COLO668 (cell line): ENCODE data around the gene TBX2.

ENCODE experiments used
- DNase-seq: peaks from one replicate; lab custom pipeline; 2025; ENCODE audit not compliant: unreplicated experiment; lab: John Stamatoyannopoulos, UW

The TBX2 gene

DNA sequence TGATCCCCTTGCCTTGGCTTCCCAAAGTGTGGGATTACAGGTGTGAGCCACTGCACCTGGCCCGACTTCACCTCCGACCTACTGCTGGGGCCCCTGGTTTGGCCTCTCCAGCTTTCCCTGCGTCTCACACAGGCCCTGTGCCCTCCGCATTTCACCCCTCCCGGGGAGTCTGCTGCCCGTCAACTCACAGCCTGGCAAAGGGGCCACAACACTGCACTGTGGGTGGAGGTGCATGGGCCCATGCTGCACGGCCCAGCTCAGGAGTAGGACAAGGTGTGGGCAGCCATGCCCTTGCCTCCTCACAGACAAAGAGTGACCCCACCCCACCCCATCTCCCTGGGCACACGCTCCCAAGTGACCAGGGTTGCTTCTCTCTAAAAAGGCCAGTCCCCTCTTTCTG is 12.6 kb upstream of the TBX2 start:
- DNase-seq = no peak

DNA sequence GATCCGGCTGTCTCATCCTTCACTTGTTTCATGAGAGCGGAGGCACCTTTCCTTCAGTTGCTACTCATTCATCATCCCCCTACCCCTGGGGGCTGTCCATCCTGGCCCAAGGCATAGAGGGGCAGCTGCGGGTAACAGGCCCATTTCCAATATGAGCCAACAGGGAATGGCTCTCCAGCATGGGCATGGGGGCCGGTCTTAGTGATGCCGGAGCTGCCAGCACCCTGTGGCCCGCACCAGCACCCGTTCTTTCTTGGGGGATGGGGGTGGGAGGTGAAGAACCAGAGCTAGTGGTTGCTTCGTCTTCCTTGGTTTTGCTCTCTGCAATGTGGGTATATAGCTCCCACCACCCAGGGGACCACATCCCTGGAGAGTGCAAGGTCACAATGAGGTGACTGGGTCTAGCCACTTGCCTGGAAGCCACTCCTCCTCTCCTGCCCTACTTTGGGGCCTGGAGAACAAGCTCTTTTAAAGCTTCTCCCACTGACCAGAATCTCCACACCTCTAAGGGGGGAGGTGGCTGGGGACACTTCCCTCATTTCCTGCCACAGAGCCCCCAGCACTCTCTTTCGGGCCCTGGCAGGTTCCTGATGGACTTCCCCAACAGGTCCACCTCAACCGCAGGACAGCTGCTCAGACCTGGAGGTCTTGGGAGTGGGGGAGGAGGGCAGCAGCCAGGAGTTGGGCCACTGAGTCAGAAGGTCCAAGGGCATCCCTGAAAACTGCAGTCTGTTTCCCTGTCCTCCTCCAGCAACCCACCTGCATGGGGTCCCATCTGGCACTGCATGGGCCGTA is 11.9 kb upstream of the TBX2 start:
- no peak for DNase-seq

- DNase-seq = no peak
These were observed 10.9 kb upstream of the TBX2 start for GRCh38 chr17:61388561-61389356.

GRCh38 chr17:61389670-61390478 is 9.8 kb upstream of the TBX2 start:
- DNase-seq = peak; percentile 4

- DNase-seq = no peak
These were observed 9.2 kb upstream of the TBX2 start for GRCh38 chr17:61390479-61390791.

DNA sequence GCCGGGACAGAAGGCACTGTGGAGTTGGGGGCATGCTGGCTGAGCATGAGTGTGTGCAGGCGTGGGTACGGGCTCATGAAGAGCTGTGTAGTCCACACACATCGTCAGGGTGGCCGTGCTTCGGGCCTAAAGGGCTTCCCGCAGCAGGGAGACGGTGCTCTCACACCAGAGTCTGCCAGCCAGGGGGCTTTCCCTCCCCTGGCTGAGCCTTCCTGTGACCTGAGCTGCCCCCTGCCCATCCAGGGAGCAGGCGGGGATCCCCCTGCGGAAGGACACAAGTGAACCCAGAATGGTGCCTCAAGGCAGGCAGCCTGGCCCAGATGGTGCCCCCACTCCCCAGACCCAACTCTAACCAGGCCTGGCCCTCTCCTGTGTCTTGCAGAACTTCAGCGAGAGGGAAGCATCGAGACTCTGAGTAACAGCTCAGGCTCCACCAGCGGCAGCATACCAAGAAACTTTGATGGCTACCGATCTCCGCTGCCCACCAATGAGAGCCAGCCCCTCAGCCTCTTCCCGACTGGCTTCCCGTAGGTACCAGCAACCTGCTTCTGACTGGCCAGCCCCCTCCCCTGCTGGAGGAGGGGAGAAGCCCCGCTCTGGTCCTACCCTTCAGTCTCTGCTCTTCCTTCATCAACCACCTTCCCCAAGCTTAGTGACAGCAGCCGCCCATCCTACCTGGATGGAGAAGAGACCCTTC is 7.9 kb upstream of the TBX2 start:
- no peak for DNase-seq

DNA sequence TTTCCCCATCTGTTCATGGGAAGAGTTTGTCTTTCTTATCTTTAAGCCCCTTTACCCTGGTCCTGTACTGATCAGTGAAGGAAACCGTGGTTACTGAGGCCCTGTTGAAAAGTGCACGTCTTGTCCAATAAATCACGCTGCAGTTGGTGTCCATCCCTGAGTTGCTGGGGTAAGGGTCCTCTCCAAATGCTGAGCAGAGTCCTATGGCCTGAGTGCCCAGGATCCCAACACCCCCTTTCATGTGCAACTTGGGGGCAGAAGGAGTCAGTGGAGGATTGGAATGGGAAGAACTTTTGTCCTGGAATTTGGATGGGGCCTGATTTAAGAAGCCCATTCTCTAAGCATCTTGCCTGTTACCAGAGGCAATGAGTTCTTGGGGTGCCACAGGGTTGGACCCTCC is 7.0 kb upstream of the TBX2 start:
- no peak for DNase-seq

- DNase-seq = no peak
These were observed 6.1 kb upstream of the TBX2 start for GRCh38 chr17:61393550-61393903.

- DNase-seq = no peak
These were observed 5.6 kb upstream of the TBX2 start for GRCh38 chr17:61393904-61394629.

DNA sequence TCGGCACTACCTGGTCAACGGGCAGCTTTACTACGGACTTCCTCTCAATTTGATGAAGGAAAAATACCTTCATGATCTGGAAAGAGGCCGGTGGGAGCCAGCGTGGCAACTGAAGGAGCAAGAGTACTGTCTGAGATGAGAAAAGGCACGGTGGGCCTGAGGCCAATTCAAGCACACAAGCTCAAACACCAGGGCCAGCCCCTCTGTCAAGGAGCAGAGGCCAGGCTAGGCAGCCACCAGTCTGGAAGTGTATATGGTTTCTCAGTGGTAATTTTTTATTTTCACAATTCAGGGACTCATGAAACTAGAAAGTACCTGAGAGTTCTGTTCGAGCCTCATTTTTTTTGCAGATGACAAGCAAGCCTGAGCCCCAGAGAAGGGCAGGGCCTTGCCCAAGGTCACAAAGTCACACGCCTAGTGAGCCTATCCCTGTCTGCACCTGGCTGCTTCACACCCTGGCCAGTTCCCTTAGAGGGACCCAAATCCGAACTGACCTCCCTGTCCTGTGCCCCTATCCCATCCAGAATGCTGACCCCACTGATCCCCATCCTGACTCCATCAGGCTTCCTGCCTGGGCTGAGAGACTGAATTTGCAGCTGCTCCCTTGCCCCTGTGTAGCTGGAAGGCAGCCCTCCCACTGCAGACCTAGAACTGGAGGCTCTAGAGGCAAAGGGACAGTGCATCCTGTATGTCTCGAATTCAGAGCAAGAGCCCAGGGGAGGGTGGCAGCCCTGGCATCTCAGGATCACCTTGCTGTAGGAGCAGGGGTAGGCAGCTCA is 4.8 kb upstream of the TBX2 start:
- no peak for DNase-seq

GRCh38 chr17:61395409-61395982 is 4.1 kb upstream of the TBX2 start:
- DNase-seq = no peak

DNA sequence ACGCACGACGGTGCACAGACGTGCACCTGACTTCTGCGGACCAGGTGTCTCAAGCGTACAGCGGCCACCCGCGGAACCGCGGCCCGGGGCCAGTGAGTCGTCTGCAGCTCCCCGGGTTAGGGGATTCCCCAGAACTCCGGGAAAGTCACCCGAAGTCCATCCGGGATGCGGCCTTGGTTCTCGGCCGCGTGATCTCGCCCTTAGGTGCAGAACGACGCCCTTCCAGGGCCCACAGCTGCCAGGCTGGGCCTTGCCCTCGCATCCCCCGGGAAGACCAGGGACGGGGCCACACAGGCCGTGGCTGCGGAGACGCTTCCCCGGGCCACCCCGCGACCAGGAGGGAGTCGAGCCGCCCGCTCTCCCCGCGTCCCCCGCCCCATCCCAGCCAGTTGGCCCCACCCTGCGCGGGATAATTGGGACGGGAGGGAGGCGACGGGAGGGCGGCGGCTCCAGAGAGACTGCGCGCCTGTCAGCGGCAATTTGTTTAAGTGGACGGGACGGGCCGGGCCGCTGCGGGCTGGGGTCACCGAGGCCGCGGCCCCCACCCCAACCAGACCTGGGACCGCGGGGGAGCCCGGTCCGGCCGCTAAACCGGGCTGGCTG is 3.6 kb upstream of the TBX2 start:
- DNase-seq = no peak

GRCh38 chr17:61396586-61397085 is 3.0 kb upstream of the TBX2 start:
- no peak for DNase-seq

DNA sequence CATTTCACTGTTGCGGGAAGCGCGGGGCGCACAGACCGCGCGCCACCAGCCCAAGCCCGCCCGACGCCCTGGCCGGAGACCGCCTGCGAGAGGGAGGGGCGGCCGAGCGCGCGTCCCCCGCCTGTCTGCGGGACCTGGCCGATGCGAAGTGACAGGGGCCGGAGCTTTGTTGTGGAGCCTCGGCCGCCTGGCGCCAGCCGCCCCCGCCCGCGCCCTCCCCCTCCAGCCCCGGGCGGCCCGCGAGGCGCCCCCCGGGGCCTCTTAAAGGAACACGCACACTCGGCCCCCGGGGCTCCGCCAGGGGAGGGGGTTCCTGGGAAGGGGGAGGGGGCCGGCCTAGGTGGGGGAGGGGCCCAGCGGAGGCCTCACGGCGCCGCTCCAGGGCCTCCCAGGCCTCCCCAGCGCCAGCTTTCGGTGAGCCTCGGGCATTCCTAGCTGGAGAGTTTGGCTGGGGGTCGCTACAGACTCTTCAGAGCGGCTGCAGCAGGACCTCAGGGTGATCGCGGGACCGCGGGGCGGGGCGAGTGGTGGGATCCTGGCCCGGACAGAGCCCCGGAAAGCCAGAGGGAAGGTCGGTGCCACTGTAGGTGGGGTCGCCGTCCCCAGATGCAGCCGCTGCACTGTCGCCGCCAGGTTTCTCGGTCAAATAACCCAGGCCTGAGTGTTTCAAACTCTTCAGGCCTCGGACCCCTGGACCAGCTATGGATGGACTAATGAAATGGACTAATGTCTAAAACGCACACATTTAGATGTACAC is 2.4 kb upstream of the TBX2 start:
- no peak for DNase-seq

DNA sequence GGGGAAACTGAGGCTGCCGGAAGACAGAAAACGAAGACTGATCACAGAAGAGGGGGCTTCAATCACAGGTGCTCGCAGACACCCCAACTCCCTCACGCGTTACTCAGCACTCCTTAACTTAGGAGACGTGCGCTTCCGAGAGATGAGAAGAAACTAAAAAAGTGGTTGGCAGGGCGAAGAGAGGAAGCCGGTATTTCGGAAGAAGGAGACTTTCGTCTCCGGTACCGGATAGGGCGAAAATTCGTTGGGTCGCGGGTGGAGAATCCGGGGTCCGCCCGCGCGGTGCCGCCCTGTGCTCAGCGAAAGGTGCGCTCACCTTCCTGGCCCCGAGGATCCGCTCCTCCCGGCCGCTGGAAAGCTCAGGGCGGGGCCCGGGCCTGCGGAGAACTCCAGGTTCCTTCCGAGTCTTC is 917 bp upstream of the TBX2 start:
- no peak for DNase-seq

GRCh38 chr17:61400066-61400716 is 548 bp downstream of the TBX2 start:
- peak; percentile 6 for DNase-seq

DNA sequence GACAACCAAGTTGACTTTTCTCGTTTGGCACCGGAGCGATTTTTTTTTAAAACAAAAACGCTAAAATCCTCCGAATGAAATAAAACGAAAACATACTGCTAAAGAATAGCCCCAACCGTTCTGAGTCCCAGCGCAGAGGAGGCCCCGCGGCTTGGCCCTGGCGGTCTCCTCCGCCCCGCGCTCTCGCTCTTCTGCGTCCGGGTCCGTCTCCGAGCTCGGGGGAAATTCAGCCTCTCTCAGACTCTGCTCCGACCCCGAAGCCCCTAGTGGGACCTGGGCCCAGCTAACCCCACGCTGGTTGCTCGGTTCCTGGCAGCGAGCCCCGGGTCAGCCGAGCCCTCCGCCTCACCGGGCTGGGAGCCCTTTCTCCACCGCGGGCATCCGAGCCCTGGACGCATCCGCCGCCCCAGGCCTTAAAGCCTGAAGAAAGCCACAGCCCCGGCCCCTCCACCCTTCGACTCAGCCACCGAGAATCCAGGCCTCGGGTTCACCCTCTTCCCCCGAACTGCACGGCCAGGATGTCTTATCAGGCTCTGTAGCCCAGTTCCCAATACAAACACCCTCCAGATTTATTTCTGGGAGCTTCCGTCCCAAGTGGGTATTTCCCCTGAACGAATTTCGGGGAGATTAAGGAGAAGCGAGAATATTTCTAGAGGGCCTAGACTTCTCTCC is 1.2 kb downstream of the TBX2 start:
- DNase-seq = no peak
